Mucosa of descending colon (tissue), 3 donors: Measurements from ENCODE around the gene CCT8. TPM values are rescaled to one million over a fixed set of nuclear protein-coding genes. Genes with fewer than 3 reads are reported as not detected.

Source experiments
- ATAC-seq: fragments of 200-7000 bp; cut with Tn5 transposase; one replicate; pipeline ENCODE4 v1.9.1; 2020; ENCODE audit warnings: mild to moderate bottlenecking, moderate library complexity
- DNase-seq, 3 donors: peaks; one replicate each; pipeline ENCODE4 v3.0.0-alpha.2; 2020
- H3K36me3 ChIP-seq: fragments of 200-600 bp; one replicate; pipeline ENCODE4 v1.8.0; 2021; ENCODE audit warnings: low read depth, mild to moderate bottlenecking
- H3K4me1 ChIP-seq: fragments of 200-600 bp; one replicate; pipeline ENCODE4 v1.8.0; 2021; ENCODE audit warnings: low read depth, mild to moderate bottlenecking
- H3K4me3 ChIP-seq: fragments of 200-600 bp; one replicate; pipeline ENCODE4 v1.8.0; 2021; ENCODE audit warnings: mild to moderate bottlenecking
- H3K9me3 ChIP-seq: fragments of 200-600 bp; one replicate; pipeline ENCODE4 v1.8.0; 2021; ENCODE audit warnings: mild to moderate bottlenecking
- intact Hi-C, 2 donors: fragments of 100-400 bp; cut with DNase I in 1 of 2; cut with micrococcal nuclease in 1 of 2; formaldehyde crosslinking; loops; one replicate each; pipeline versions ENCODE4 v1.11.0 to v1.11.1; 2022; cut with DNase I, micrococcal nuclease
- total RNA-seq, 3 donors: library from RNA; stranded (reverse); fragmentation: NEBNext Ultra II Directional in 2 of 3; extraction: Animal tissue kit (Norgen Biotek cat#: 25700) in 2 of 3; gene quantifications; one replicate each; pipeline versions ENCODE4 v1.2.1 to v1.2.4, GENCODE V29; 2021 to 2023
- TF ChIP-seq, protein P1 (sequence below): fragments of 200-600 bp; IDR thresholded peaks from one replicate; pipeline ENCODE4 v1.8.0; 2022; ENCODE audit warnings: antibody characterized with exemption, mild to moderate bottlenecking
- donor health status: DM: no; HTN: no; CAD: no; lungs with moderate emphysema.
- donor health status: DM: no; HTN: no; CAD: no.
- donor health status: DM: no; HTN: yes; CAD: no.

Gene CCT8
- total RNA-seq, 3 donors from 2014 or later: 76.2 to 103 (median 95.1) TPM

DNA sequence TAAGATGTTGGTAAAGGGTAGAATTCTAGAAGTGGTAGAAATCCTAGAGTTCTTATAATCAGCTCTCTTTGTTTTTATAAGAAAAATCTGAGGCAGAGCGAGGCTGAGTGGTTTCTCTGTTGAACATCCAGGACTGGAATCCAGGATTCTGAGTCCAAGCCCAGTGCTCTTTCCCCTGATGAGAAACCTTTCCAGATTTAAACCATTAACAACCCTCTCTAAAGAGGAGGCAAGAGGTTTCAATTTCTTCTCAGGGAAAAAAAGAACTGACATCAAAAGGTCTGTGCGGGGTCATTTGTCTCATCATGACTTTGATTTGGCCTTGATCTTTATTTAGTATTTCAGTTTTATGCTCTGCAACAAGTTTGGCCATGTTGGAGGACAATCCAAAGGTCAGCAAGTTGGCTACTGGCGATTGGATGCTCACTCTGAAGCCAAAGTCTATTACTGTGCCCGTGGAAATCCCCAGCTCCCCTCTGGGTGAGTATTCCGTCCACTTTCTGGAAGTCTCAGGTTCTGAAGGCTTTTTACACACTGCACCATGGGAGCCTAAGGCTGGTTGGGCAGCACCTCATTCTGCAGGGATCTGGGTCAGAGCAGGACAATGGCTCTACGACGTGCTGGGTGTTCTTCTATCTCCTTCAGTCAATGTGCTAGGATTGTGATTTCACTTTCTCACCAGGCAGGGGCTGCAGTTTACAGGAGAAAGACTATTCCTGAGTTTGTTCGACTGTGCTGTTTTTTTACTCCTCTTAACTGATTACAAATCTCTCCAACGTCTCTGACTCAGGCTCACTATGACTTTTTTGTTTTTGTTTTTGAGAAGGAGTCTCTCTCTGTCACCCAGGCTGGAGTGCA is 18.9 kb upstream of the CCT8 start:
- H3K36me3 ChIP-seq: no peaks in the 10 kb centered on the region
- intact Hi-C loops: loop anchor here (5.0 to 10.0 kb wide), 3 partner anchors 52 to 282 kb away; no protein-coding TSS in a partner anchor
- DNase-seq: no peak
- no peaks in the 10 kb centered on the region for H3K4me1 ChIP-seq
- no peak overlapping the region for H3K4me3 ChIP-seq
- no peak for ATAC-seq
- H3K9me3 ChIP-seq: no peaks in the 10 kb centered on the region
- TF ChIP-seq, protein P1, sequence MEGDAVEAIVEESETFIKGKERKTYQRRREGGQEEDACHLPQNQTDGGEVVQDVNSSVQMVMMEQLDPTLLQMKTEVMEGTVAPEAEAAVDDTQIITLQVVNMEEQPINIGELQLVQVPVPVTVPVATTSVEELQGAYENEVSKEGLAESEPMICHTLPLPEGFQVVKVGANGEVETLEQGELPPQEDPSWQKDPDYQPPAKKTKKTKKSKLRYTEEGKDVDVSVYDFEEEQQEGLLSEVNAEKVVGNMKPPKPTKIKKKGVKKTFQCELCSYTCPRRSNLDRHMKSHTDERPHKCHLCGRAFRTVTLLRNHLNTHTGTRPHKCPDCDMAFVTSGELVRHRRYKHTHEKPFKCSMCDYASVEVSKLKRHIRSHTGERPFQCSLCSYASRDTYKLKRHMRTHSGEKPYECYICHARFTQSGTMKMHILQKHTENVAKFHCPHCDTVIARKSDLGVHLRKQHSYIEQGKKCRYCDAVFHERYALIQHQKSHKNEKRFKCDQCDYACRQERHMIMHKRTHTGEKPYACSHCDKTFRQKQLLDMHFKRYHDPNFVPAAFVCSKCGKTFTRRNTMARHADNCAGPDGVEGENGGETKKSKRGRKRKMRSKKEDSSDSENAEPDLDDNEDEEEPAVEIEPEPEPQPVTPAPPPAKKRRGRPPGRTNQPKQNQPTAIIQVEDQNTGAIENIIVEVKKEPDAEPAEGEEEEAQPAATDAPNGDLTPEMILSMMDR: no peak

DNA sequence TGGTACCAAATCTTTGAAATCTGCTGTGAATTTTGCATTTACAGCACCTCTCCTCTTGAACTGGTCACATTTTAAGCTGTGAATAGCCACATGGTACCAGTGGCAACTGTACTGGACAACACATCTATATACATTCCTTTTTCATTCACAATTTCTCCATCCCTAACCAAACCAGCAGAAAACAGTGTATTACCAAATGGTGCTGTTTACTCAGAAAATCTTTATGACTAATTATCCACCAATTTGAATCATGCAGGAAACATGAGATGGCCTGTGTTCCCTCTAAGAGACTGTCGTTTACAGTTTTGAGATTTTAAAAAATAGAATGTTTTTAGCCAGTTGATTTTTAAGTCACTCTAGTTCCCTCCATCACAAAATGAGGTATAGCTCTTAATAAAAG is 17.6 kb upstream of the CCT8 start:
- H3K9me3 ChIP-seq: no peaks in the 10 kb centered on the region
- H3K4me3 ChIP-seq: no peak overlapping the region
- no peaks in the 10 kb centered on the region for H3K4me1 ChIP-seq
- intact Hi-C loops: loop anchor here (5.0 to 10.0 kb wide), 3 partner anchors 54 to 284 kb away; no protein-coding TSS in a partner anchor
- DNase-seq (no peak), ATAC-seq (no peak)
- TF ChIP-seq, protein P1: no peak
- H3K36me3 ChIP-seq: no peaks in the 10 kb centered on the region

DNA sequence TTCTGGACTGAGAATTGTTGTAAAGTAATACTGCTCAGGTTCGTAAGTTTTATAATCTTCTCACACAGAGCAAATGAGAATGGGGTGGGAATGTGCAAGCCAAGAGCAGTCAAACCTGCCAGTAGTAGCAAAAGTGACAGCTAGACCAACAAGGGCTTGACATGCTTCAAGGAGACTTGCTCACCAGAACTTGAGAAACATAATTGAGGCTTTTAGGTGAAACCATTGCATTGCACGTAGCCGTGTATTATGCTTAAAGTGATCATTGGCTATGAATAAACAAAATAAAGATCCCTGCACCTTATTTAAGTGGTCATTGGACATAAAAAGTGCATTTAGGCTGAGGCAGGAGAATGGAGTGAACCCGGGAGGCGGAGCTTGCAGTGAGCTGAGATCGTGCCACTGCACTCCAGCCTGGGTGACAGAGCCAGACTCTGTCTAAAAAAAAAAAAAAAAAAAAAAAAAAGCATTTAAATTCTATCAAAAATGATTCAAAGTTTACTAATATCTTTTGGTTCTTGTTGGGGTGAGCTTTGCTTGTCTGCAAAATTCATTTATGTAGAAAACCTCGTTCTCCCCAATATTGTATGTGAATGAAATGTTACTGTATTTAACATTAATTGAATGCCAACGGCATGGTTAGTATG is 11.8 kb upstream of the CCT8 start:
- Histone ChIP-seq H3K9me3 (no peaks in the 10 kb centered on the region), H3K4me1 (peaks cover 3% of the 10 kb centered on the region), H3K36me3 (no peaks in the 10 kb centered on the region), H3K4me3 (no peak overlapping the region)
- ATAC-seq (no peak), DNase-seq (no peak)
- TF ChIP-seq, protein P1: no peak
- intact Hi-C loops: no loop called here

DNA sequence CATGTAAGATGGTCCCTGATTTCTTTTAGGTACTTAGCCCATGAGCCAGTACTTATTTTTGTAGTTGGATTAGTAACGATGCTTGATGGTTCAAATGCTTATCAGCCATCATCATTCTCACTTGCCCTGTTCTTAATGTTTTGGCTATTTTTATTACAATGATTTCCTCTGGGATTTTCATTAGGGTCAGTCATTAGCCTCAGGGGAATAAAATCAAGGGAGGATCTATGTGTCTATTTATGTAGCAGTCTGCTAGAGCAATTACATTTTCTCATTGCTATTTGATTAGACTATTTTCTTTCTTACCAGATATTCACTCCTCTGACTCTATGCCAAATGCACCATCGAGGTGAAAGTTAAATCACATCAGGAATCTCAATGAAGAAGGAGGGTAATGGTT is 10.9 kb upstream of the CCT8 start:
- intact Hi-C loops: no loop called here
- no peak for DNase-seq

DNA sequence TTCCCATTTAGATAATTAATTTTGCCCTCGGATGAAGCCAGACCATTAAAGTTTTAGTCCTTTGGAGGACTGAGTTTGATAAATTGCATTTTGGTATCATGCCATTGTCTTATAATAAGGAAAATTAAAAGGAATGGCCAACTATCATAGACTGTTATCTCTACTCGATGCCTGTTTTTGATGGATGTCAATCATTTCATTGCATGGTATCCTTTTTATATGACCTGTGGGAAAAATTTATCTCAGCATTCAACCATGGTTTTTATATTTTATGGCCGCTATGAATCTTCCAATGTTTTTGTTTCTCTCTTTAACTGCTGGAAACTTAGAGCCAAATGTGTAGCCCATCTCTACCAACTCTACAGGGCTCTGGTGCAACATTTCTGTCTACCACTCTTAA is 9.9 kb upstream of the CCT8 start:
- intact Hi-C loops: no loop called here
- peaks cover 3% of the 10 kb centered on the region for H3K4me1 ChIP-seq
- H3K36me3 ChIP-seq: no peaks in the 10 kb centered on the region
- no peak overlapping the region for H3K4me3 ChIP-seq
- ATAC-seq (no peak), DNase-seq (no peak)
- no peaks in the 10 kb centered on the region for H3K9me3 ChIP-seq
- TF ChIP-seq, protein P1: no peak

More for the DNA sequence above, 10.9 kb upstream of the CCT8 start:
- no peaks in the 10 kb centered on the region for H3K9me3 ChIP-seq
- H3K4me1 ChIP-seq: peaks cover 3% of the 10 kb centered on the region
- H3K36me3 ChIP-seq: no peaks in the 10 kb centered on the region
- H3K4me3 ChIP-seq: no peak overlapping the region
- TF ChIP-seq, protein P1: no peak
- ATAC-seq: no peak
